ENCODE data around the gene NTHL1. TPM values are rescaled to one million over a fixed set of nuclear protein-coding genes. Genes with fewer than 3 reads are reported as not detected.

Gene NTHL1
- total and polyA plus RNA-seq, 2 experiments from 2014 or later = 84.6 to 87.9 TPM

- TF ChIP-seq ZNF114 (CRISPR knock-in tag; IDR thresholded peaks at IDR 0.05) (no peak), CREB1 (CRISPR knock-in tag; IDR thresholded peaks at IDR 0.05; ENCODE audit: low read depth) (no peak), ETS1 (IDR thresholded peaks at IDR 0.05) (no peak), CTCF (conservative IDR thresholded peaks at IDR 0.05; ENCODE audit: low read depth in 2 of 2) (no peak), ZNF331 (CRISPR knock-in tag; IDR thresholded peaks at IDR 0.05; ENCODE audit: low read depth) (no peak)
Measured at GRCh38 chr16:2028620-2029220, 18.9 kb downstream of the NTHL1 start (continued).

GRCh38 chr16:2028146-2028545 is 19.5 kb downstream of the NTHL1 start:
- no peak for DNase-seq (ENCODE audit: low spot score)
- Histone ChIP-seq H2AFZ (no peak overlapping the region), H3K36me3 (ENCODE audit: insufficient read depth) (no peaks in the 10 kb centered on the region), H3K27me3 (ENCODE audit: insufficient read depth) (peaks cover 36% of the 10 kb centered on the region), H4K20me1 (replicated peaks; ENCODE audit: insufficient read depth) (no peaks in the 10 kb centered on the region), H3K4me2 (no peak overlapping the region), H3K9me2 (ENCODE audit: insufficient read depth) (no peaks in the 10 kb centered on the region), H3K4me1 (ENCODE audit: insufficient read depth) (no peaks in the 10 kb centered on the region; the same call in 1 of the 2 replicates), H3K27ac (ENCODE audit: low read depth) (no peak overlapping the region), H3F3A (replicated peaks; ENCODE audit: low read depth) (peaks cover 5% of the 10 kb centered on the region; the same call in 1 of the 2 replicates), H3K4me3 (no peak overlapping the region; the same call in 1 of the 2 replicates), H3K79me2 (replicated peaks; ENCODE audit: insufficient read depth) (no peaks in the 10 kb centered on the region)
- no peaks in the 10 kb centered on the region for H3K36me3 Mint-ChIP-seq (ENCODE audit: low read depth)
- peak overlapping the region; percentile 81; the same call in 2 of the 3 replicates for H3K4me3 Mint-ChIP-seq
- H3K27ac Mint-ChIP-seq = no peak overlapping the region
- no peaks in the 10 kb centered on the region for H3K9me3 Mint-ChIP-seq
- peaks cover 9% of the 10 kb centered on the region for H3K27me3 Mint-ChIP-seq (ENCODE audit: insufficient read depth, low read depth, poor library complexity)
- no peak for ATAC-seq
- peaks cover 9% of the 10 kb centered on the region for H3K4me1 Mint-ChIP-seq
- TF ChIP-seq ZNF331 (CRISPR knock-in tag; IDR thresholded peaks at IDR 0.05; ENCODE audit: low read depth) (no peak), EZH2 (IDR thresholded peaks at IDR 0.05; ENCODE audit: low read depth, unreplicated experiment) (no peak), EZH2phosphoT487 (IDR thresholded peaks at IDR 0.05; ENCODE audit: unreplicated experiment) (no peak), ETS1 (IDR thresholded peaks at IDR 0.05) (no peak), CREB1 (CRISPR knock-in tag; IDR thresholded peaks at IDR 0.05; ENCODE audit: low read depth) (no peak), ZNF114 (CRISPR knock-in tag; IDR thresholded peaks at IDR 0.05) (no peak), ZNF462 (CRISPR knock-in tag; IDR thresholded peaks at IDR 0.05) (no peak), REST (IDR thresholded peaks at IDR 0.05; ENCODE audit: unreplicated experiment) (no peak)

Measured in GM23338 (cell line).